DOHH2 (cell line): ENCODE data around the gene PNCK.

Experiments
- H3F3A ChIP-seq: fragments of 200-600 bp; sonication (generic), shearing (Covaris generic); 2 replicates; pipeline ENCODE4 v1.6.0; 2016; ENCODE audit warnings: antibody characterized with exemption, mild to moderate bottlenecking; ENCODE audit not compliant: control insufficient read depth, insufficient read depth
- H3K27ac ChIP-seq: fragments of 200-600 bp; sonication (generic); 2 replicates; pipeline ENCODE4 v1.5.1; 2014; ENCODE audit warnings: low read depth, mild to moderate bottlenecking, low read length, moderate library complexity
- H3K27me3 ChIP-seq: fragments of 200-600 bp; sonication (generic); 2 replicates; pipeline ENCODE4 v1.6.1; 2014; ENCODE audit warnings: mild to moderate bottlenecking, low read length, mixed read lengths; ENCODE audit not compliant: control insufficient read depth
- H3K36me3 ChIP-seq: fragments of 200-600 bp; sonication (generic); 2 replicates; pipeline ENCODE4 v1.6.1; 2014; ENCODE audit warnings: mild to moderate bottlenecking, low read length, moderate library complexity, mixed read lengths; ENCODE audit not compliant: control insufficient read depth
- H3K4me1 ChIP-seq: fragments of 200-600 bp; sonication (generic); 2 replicates; pipeline ENCODE4 v1.6.1; 2014; ENCODE audit warnings: mild to moderate bottlenecking, low read length, mixed read lengths; ENCODE audit not compliant: control insufficient read depth
- H3K4me2 ChIP-seq: fragments of 200-600 bp; sonication (generic); 2 replicates; pipeline ENCODE4 v1.6.0; 2014; ENCODE audit warnings: mild to moderate bottlenecking, low read length, moderate library complexity
- H3K4me3 ChIP-seq: fragments of 200-600 bp; sonication (generic); 2 replicates; pipeline ENCODE4 v1.5.1; 2014; ENCODE audit warnings: mild to moderate bottlenecking, low read length, mixed read lengths
- H3K79me2 ChIP-seq: fragments of 200-600 bp; sonication (generic); 2 replicates; pipeline ENCODE4 v1.6.1; 2014; ENCODE audit warnings: mild to moderate bottlenecking, low read length, mixed read lengths; ENCODE audit not compliant: control insufficient read depth
- H3K9me2 ChIP-seq: fragments of 200-600 bp; sonication (generic); replicated peaks from 2 replicates; pipeline ENCODE4 v1.6.1; 2014; ENCODE audit warnings: mild to moderate bottlenecking, low read length, mixed read lengths; ENCODE audit not compliant: control insufficient read depth
- H3K9me3 ChIP-seq: fragments of 200-600 bp; sonication (generic); 2 replicates; pipeline ENCODE4 v1.6.1; 2014; ENCODE audit warnings: antibody characterized with exemption, low read length, mixed read lengths; ENCODE audit not compliant: control insufficient read depth, insufficient read depth
- H4K20me1 ChIP-seq: fragments of 200-600 bp; sonication (generic); 2 replicates; pipeline ENCODE4 v1.6.0; 2014; ENCODE audit warnings: low read depth, mild to moderate bottlenecking, antibody characterized with exemption, low read length, moderate library complexity; ENCODE audit not compliant: control insufficient read depth, insufficient read depth
- EZH2phosphoT487 ChIP-seq: fragments of 200-600 bp; sonication (generic); IDR thresholded peaks from 2 replicates; pipeline ENCODE4 v1.6.1; 2017; ENCODE audit warnings: borderline replicate concordance, mild to moderate bottlenecking, antibody characterized with exemption, low read length, moderate library complexity, mixed read lengths
- TF ChIP-seq, protein P1 (sequence below): fragments of 200-600 bp; sonication (generic); IDR thresholded peaks from one replicate; pipeline ENCODE4 v1.5.1; 2014; ENCODE audit warnings: antibody characterized with exemption, mild to moderate bottlenecking, low read depth, low read length; ENCODE audit not compliant: poor library complexity, severe bottlenecking

Gene PNCK

DNA sequence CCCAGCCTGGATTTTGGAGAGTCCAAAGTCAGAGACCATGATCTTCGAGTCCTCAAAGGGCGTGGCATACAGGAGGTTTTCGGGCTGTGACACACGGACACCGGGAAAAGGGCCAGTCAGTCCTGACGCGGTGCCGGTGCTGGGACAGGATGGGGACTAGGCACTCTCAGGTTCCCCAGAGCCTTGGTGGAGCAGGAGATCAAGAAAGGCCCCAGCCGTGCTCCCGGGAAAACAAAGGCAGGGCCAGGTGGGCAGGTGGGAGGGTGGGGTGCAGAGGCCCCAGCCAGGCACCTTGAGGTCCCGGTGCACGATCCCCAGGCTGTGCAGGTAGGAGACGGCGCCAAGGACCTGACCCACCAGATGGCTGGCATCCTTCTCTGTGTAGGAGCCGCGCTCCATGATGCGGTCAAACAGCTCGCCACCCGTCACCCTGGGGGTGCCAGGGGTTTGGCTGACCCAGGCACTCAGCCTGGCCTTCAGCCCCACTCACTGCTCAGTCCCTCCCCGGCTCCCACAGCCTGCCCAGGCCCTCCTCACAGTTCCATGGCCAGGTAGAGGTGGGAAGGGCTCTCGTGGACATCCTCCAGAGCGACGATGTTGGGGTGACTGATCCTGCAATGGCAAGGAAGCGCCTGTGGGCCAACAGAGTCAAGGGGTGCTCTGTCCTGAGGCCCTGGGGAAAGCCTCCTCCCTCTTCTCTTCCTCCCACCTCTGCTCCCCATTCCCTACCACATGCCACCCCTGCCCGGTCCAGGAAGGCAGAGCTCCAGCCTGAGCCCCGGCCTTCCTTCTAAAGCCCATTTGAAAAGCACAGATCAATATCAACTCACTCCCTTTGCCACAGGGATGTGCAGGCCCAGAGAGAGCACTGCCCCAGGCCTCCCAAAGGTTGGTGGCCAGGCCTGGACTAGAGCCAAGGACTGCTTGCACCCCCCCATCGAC, 1.8 kb downstream of the PNCK start:
- Histone ChIP-seq H3K4me3 (no peak overlapping the region), H3K9me3 (no peaks in the 10 kb centered on the region), H3K4me2 (no peak overlapping the region), H3F3A (no peaks in the 10 kb centered on the region), H3K4me1 (no peaks in the 10 kb centered on the region), H3K27me3 (no peaks in the 10 kb centered on the region), H3K9me2 (no peaks in the 10 kb centered on the region), H4K20me1 (no peaks in the 10 kb centered on the region), H3K36me3 (no peaks in the 10 kb centered on the region), H3K27ac (no peak overlapping the region), H3K79me2 (no peaks in the 10 kb centered on the region)
- TF ChIP-seq, protein P1, sequence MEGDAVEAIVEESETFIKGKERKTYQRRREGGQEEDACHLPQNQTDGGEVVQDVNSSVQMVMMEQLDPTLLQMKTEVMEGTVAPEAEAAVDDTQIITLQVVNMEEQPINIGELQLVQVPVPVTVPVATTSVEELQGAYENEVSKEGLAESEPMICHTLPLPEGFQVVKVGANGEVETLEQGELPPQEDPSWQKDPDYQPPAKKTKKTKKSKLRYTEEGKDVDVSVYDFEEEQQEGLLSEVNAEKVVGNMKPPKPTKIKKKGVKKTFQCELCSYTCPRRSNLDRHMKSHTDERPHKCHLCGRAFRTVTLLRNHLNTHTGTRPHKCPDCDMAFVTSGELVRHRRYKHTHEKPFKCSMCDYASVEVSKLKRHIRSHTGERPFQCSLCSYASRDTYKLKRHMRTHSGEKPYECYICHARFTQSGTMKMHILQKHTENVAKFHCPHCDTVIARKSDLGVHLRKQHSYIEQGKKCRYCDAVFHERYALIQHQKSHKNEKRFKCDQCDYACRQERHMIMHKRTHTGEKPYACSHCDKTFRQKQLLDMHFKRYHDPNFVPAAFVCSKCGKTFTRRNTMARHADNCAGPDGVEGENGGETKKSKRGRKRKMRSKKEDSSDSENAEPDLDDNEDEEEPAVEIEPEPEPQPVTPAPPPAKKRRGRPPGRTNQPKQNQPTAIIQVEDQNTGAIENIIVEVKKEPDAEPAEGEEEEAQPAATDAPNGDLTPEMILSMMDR, result no peak
- no peak for TF ChIP-seq EZH2phosphoT487

DNA sequence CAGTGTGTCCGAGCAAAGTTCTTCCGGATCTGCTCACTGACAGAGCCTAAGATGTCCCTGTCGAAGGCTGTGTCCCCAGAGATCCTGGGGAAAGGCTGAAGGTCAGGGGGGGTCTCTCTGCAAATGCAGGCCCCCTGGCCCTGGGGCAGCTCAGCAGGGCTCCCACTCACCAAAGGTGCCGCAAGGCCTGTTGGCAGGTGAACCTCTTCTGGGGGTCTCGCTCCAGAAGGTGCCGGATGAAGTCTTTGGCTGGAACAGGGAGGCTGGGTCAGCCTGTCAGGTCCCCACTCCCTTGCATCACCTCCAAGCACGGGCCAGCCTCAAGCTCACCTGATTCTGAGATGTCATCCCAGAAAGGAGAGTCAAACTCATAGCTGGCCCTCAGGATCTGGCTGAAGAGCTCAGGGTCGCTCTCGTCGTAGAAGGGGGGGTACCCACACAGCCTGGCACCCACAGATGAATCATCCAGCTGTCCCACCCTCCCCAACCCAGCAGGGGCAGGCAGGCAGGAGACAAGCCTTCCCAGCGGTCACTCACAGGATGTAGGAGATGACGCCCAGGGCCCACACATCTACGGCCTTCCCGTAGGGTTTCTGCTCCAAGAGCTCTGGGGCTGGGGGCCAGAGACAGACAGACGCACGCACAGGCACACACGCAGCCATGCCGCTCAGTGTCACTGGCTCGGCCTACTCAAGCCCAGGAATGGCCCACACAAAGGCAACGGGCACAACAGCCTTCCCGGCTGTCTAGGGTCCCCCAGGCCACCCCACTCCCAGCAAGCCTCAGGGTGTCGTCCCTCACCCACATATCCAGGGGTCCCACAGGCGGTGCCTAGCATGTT, 2.6 kb downstream of the PNCK start:
- Histone ChIP-seq H4K20me1 (no peaks in the 10 kb centered on the region), H3K4me3 (no peak overlapping the region), H3K4me1 (no peaks in the 10 kb centered on the region), H3K9me3 (no peaks in the 10 kb centered on the region), H3K27ac (no peak overlapping the region), H3K79me2 (no peaks in the 10 kb centered on the region), H3K27me3 (no peaks in the 10 kb centered on the region), H3F3A (no peaks in the 10 kb centered on the region), H3K36me3 (no peaks in the 10 kb centered on the region), H3K4me2 (no peak overlapping the region), H3K9me2 (no peaks in the 10 kb centered on the region)
- TF ChIP-seq EZH2phosphoT487, result no peak
- TF ChIP-seq, protein P1, result no peak

DNA sequence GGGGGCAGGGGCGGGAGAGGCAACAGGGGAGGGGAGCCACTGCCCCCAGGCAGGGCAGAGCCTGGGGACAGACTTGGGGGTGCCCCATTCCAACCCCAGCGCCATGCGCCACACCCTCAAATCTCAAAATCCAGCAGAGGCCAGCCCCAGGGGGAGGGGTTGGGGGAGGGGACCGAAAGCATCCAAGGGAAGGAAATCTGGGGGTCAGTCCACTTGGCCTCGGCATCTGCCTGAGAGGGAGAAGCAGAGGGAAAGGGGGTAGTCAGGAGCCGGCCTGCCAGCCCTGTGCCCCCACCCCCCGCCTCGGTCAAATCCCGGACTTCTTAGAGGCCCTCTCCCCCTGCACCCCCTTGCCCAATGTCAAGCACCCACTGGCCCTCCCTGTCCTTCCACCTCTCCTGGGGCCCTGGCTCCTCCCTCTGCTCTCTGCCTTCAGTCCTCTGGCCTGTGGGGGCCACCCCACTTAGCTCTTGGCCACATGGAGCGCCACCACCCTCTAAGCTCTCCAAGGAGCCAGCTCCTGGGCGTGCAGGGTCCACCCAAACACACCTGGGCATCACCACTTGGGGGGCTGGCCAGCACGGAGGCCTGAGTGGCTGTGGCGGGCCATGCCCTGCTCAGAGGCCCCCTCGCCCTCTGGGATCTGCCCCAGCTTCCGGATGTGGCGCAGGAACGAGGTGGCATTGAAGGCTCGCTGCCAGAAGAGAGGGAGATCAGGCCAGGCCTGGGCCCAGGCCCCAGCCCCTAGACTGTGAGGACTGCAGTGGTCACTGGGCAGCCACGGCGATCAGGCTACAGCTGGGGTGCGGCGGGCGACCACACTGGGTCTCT, 3.5 kb downstream of the PNCK start:
- TF ChIP-seq, protein P1, result no peak
- no peak for TF ChIP-seq EZH2phosphoT487
- Histone ChIP-seq H4K20me1 (no peaks in the 10 kb centered on the region), H3K9me3 (no peaks in the 10 kb centered on the region)

More for the DNA sequence above, 3.5 kb downstream of the PNCK start:
- H3K36me3 ChIP-seq, result no peaks in the 10 kb centered on the region
- no peaks in the 10 kb centered on the region for H3K27me3 ChIP-seq
- H3K4me3 ChIP-seq, result no peak overlapping the region
- no peak overlapping the region for H3K4me2 ChIP-seq
- H3K4me1 ChIP-seq, result no peaks in the 10 kb centered on the region
- no peaks in the 10 kb centered on the region for H3F3A ChIP-seq
- no peaks in the 10 kb centered on the region for H3K79me2 ChIP-seq
- no peak overlapping the region for H3K27ac ChIP-seq
- no peaks in the 10 kb centered on the region for H3K9me2 ChIP-seq
